HG03432 (cell line): ENCODE results near the gene IFI6.
"Not testable (repeated sequence)": the region's sequence is repeated elsewhere in the genome, so short reads cannot be mapped to it uniquely, and the experiment has no call there.

ENCODE experiments used
- ATAC-seq: cut with Tn5 transposase; IDR thresholded peaks from one replicate; pipeline ENCODE4 v1.9.1; 2021; ENCODE audit warnings: mild to moderate bottlenecking, moderate library complexity; ENCODE audit not compliant: unreplicated experiment

Gene IFI6

DNA sequence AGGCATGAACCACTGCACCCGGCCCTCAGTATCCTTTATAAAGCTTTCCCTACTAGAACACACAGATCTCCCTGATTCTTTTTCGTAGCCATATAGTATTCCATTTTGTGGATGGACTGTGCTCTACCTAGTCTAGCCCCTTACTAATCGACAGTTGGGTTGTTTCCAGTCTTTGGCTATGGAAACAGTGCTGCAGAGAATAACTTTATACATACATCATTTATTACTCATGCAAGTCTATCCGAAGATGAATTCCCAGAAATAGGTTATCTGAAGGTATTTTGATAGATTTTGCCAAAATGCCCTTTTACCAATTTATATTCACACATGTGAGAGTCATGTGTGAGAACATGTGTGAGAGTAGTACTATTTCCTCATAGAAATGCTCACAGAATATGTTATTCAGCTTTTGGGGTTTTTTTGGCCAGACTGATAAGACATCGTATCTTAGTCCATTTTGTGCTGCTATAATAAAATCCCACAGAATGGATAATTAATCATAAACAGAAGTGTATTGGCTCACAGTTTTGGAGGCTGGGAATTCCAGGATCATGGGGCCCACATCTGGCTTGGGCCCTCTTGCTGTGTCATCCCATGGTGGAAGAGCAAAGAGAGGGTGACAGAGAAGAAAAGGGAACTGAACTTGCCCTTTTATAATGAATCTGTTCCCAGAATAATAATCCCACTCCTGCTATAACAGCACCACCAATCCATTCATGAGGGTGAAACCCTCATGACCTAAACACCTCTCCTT lies 19.7 kb downstream of the IFI6 start:
- no peak for ATAC-seq

DNA sequence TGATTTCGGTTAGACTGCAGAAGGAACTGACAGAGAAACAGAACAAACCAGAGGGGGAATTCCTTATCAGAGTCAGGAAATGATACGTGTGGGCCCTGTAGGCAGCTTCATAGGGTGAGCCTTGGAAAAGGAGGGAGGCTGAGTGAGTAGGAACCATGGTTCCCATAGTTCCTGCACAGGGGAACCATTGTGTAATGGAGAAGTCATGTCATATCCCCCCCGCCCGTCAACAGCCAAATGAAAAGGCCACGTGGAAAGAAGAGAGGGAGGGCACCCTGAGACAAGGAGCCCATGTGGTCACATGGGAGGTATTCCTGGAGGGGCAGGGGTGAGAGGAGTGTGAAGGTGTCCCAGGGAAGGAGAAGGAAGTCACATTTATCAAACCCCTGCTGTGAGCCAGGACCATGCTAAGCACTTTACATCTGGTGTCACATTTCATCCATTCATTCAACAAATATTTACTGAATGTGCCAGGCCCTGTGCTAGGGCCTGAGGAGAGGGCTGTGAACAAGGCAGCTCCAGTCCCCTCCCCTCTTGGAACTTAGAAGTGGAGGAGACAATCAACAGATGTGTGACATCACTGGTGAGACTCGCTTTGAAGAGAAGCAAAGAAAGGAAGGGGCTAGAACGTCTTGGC lies 21.3 kb downstream of the IFI6 start:
- ATAC-seq: no peak

DNA sequence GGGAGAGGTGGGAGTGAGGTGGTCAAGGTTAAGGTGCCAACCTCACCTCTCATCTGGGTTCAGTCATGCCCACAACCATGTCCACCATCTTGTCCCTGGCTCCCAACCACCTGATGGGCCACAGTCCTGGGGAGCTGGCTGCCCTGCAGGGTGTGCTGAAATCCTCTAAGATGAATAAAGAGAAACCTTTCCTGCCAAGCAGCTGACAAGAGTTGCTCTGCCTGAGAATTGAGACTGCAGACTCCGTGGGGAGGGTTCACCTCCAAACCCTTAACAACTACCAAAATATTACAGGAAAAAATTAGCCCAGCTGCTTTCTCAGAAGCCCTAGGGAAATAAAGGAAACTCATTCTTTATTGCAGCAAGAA lies 21.8 kb downstream of the IFI6 start:
- ATAC-seq: no peak

DNA sequence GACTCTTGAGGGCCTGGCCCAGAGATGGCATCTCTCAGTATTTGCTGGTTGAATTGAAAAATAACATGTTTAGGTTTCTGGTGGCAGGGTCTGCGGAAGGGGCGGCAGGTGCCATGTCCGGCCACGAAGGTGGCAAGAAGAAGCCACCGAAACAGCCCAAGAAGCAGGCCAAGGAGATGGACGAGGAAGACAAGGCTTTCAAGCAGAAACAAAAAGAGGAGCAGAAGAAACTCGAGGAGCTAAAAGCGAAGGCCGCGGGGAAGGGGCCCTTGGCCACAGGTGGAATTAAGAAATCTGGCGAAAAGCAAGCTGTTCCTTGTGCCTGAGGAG lies 22.7 kb downstream of the IFI6 start:
- ATAC-seq: no peak

DNA sequence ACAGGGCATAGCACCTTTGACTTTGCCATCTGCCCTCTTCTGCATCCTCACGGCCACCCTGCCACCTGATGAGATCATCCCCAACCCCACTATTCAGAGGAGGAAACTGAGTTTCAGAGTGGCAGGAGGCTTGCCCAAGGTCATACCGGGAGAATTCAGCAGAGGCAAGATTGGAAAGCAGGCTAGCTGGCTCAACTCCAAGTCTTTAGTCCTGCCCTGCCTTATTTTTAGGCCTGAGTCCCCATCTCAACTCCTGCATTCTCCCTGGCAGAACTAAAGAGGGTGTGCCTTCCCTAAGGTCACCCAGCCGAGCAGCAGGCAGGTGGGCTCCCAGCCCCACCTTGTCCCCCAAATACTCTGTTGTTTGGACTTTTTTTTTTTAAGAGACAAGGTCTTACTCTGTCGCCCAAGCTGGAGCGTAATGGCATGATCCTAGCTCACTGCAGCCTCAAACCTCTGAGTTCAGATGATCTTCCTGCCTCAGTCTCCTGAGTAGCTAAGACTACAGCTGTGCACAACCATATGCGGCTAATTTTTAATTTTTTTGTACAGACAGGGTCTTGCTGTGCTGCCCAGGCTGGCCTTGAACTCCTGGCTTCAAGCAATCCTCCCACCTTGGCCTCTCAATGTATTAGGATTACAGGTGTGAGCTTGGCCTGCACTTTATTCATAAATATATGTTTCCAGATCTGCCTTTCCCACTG lies 23.2 kb downstream of the IFI6 start:
- ATAC-seq: no peak

DNA sequence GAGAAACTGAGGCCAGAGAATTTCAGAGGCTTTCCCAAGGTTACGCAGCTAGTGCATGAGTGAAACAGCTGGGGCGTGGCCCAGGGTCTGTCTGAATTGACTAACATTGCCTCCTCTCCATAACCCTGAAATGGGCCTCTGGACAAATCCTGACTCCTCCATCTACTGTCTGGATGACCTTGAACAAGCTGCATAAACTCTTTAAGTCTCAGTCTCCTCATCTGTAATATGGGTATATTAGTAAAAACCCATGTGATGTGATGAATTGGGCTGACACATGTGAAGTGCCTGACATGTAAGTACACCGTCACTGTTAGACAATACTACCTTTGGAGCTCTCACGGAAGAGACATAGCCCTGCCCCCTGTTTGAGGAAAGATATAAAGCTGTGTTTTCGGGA lies 24.7 kb downstream of the IFI6 start:
- ATAC-seq: no peak

DNA sequence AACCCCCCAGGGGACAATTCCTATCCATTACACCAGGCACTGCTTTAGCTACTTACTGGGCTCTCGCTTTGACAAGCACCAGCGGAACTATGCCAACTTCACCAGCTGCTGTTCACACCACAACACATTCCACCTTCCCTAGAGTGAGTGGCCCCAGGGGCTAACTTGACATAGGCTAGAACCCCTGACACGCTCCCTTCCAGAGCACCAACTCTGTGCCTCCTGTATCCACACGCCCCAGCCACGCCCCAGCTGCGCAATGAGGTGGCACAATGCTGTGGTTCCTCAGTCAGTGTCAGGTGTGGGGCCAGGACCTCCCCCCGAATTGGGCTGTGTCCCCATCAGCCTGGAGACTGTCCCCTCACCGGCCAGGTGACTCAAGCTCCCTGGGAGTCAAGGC lies 25.3 kb downstream of the IFI6 start:
- ATAC-seq: no peak

DNA sequence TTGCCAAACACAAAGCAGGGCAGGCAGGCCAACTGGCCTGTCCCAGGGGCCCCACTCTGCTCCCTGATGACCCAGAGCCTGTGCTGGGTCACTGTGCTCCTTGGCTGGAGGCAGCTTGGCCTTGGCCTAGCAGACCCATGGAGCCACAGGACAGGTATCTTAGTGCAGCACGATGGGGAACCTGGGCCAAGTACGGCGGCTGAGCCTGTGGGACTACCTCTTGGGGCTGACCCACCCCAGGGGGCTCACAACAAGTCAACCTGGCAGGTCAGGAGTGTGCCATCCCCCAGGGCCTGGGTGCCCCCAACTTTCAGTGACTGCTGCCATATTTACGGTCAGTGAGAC lies 26.9 kb downstream of the IFI6 start:
- ATAC-seq: no peak

DNA sequence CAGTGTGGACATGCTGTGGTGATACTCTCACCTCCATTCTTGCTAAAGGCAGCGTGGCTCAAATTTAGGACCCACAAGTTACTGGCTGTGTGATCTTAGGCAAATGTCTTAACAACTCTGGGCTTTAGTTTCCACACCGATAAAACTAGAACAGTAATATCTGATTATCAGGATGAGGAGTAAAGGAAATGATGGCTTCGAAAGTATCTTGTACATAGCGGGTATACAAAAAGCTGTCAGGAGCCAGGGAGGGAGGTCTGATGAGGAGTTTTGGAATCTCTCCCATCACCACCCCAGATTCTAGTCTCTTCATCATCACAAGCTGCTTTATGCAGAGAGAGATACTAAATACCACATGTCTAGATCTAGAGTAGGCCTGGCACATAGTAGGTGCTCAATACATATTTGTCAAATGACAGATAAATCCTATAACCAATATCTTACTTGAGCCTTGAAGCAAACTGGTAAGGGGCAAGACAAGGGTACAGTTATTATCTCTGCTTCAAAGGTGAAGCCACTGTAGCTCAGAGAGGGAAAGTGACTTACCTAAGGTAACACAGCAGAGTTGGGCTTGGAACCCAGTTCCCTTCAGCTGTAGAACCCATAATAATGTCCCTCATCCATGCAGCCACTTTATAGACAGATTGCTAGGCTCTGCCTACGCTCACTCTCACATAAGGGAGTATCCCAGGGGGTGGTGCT lies 27.5 kb downstream of the IFI6 start:
- no peak for ATAC-seq

DNA sequence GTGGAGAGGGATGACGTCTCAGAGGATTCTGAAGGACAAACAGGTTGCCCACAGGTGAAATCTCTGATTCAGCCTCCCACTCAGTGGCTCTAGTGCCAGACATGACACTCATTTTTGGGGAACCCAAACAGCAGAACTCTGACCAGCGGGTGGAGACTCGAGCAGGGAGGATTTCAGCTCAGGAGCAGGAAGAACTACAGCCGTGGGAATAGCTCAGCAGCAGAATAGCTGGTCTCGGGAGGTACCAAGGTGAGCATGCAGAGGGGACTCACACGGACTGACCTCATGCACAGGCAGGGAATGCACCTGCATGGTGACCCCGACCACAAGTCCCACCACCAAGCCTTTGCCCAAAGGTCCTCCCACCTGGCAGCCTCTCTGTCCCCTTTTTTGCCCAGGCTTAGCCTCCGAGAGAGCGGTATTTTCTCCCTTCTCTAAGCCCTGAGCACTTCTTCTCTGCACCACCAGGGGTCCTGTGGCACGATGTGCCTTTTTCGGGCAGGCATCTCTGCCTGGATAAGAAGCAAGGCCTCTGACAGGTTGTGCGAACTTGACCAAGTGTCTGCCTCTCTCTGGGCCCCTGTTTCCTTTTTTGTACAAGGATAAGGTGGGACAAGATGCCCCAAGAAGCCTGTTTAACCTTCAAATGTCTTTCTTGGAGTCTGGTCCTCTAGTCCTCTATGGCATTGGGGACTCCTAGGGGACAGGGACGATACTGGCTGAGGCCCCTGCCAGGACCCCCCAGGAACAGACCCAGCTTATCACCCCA lies 28.2 kb downstream of the IFI6 start:
- no peak for ATAC-seq

DNA sequence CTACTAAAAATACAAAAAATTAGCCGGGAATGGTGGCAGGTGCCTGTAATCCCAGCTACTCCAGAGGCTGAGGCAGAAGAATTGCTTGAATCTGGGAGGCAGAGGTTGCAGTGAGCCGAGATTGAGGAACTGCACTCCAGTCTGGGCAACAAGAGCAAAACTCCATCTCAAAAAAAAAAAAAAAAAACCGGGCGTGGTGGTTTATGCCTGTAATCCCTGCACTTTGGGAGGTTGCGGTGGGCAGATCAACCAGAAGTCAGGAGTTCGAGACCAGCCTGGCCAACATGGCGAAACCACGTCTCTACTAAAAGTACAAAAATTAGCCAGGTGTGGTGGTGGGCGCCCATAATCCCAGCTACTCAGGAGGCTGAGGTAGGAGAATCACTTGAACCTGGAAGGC lies 31.5 kb downstream of the IFI6 start:
- ATAC-seq: not testable (repeated sequence)

DNA sequence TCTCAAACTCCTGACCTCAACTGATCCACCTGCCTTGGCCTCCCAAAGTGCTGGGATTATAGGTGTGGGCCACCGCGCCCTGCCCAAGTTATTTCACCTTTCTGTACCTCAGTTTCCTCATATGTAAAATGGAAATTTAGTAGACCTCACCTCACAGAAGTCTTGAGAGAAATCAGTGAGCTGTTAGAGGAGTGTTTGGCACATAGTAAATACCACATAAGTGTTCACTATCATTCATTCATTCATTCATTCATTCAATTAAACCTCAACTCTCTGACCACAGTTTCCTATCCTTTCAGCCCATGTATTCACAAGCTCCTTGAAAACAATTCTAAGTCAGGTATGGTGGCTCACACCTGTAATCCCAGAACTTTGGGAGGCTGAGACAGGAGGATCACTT lies 33.2 kb downstream of the IFI6 start:
- ATAC-seq: no peak

DNA sequence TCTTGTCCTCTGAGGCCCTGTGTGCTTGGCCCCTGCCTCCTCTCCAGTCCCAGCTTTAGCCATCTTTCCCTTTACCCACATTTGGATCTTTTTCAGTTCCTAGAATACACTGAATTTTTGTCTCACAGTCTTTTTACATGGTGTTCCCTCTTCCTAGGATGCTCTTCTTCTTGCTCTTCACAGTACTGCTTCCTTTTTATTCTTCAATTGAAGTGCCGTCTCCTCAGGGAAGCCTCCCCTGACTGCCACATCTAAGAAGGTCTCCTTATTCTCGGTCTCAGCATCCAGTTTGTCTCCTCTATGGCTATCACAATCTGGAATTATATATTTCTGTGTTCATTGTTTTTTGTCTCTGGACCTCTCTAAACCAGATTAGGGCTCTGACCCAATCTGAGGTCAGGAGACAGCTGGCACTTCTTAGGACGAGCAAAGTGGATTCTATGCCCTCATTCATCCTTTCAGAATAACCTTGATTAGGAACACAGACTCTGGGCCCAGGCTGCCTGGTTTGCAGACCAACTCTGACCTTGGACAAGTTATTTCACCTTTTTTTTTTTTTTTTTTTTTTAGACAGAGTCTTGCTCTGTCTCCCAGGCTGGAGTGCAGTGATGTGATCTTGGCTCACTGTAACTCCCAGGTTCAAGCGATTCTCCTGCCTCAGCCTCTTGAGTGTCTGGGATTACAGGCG lies 33.8 kb downstream of the IFI6 start:
- ATAC-seq: no peak

DNA sequence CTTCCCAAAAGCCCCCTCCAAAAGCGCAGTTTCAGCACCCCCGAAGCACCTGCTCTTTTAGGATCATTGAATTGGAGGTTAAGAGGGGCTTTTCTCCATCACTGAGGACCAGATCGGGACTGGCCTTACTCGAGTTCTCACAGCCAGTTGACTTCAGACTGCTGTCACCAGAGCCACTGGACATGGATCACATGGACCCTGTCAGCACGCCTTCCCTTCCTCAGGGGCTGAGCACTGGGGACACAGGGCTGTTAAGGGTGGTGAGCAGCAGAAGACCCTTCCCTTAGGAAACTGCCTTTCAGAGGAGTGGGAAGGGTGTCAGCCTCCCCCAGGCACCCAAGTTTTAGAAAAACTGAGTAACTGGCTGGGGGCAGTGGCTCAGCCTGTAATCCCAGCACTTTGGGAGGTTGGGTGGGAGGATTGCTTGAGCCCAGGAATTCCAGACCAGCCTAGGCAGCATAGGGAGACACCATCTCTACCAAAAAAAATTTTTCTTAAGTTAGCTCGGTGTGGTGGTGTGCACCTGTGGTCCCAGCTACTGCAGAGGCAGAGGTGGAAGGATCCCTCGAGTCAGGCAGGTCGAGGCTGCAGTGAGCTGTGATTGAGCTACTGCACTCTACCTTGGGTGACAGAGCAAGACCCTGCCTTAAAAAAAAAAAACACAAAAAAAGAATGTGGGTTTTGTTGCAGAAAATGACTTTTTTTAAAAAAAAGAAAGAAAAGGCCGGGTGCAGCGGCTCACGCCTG lies 36.4 kb downstream of the IFI6 start:
- ATAC-seq: no peak

DNA sequence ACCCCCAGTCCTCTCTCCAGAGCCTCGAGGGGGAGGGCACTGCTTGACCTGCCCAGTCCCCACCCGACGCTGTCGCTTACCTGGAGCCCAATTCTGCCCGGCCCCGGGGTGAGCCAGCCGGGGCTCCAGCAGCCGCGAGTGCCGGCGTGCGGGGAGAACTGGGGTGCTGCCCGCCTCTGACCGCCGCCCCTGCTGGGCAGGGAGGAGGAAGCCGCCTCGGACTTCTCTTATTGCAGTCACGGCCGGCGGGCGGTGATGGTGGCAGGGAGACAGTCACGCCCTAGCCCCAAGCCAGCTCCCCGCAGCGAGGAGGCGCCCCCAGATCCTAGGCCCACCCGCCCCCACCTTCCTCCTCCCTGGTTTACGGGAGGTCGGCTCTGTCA lies 37.0 kb downstream of the IFI6 start, which contains the start of gene FGR:
Gene FGR, minus strand, starts transcription at position 201 of the 383 bp plus-strand sequence. CDS start 11,269 bp downstream, outside the sequence.
- no peak for ATAC-seq

DNA sequence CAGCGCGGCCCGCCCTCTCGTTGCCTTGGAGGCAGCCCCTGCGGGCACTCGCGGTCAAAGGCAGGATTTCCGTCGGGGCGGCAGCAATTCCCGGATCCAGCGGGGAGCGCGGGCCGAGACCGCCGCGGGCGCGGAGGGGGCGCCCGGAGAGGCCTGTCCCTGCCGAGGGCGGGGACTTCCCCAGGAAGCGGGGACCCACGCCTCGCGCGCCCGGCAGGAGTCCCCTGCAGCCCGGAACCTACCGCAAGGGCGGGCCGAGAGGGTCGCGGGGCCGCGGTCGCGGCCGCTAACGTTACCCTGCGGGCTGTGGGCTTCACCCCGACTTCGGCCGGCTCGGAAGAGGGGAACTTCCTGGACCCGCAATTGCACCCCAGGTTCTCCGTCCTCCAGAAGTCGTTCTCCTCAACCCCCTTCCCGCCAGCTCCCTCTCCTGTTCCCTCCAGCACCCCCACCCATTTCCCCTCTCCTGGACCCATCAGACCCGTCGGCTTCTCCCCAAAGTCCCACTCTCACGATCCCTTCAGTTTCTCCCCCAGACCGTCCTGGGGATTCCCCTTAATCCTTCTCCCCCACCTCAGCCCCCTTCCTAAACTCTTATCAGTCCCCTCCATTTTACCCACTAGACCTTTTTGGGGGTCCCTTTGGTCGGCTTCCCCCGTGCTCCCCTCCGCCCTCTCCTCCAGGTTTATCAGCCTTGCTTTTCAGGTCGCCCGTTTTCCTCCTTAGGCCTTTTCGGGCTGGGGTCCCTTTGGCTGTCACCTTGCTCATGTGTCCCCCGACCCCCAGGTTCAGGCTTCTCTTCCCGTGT lies 37.6 kb downstream of the IFI6 start:
- no peak for ATAC-seq

DNA sequence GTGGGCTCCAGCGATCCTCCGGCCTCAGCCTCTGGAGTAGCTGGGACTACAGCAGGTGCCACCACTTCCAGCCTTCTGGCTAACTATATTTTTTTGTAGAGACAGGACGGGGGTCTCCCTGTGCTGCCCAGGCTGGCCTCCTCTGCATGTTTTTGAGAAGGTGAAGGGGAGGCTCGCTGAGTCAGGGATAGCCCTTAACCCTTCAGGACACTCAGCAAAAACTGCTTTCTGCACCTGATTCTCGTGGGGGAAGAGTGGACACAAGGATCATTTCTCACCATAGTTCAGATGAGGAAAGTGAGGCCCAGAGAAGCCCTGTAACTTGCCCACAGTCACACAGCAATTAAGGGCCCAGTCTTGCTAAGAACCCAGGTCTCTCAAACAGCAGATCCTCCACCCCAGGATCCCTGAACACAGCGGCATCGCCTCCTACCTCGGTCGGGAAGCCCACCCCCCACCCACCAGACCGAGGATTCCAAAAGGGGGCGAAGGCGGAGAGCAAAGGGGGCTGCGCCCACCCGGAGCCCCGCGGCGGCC lies 38.3 kb downstream of the IFI6 start:
- ATAC-seq: no peak

DNA sequence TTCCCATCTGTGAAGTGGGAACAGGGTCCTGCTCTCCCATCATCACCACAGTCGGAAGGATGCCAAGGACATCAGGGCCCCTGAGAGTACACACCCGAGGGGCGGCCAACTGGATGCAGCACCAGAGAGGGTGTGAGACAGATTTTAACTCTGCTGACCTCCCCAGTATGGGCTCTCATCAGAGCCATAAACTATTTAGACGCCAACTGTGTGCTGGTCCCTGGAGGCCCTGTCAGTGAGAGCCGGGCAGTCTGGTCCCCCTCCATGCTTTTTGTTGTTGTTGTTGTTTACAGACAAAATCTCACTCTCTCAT lies 38.7 kb downstream of the IFI6 start:
- ATAC-seq: no peak
